Mucosa of rectum (tissue), 2 donors: Measurements from ENCODE around the gene TAOK1.

Experiments used
- H3K27ac ChIP-seq, 2 donors: one replicate each; pipeline ENCODE4 v1.7.0; 2013; ENCODE audit warnings: inconsistent platforms in 2 of 2, low read depth in 2 of 2, low read length in 2 of 2
- H3K27me3 ChIP-seq, 2 donors: one replicate each; pipeline ENCODE4 v1.7.0; 2013; ENCODE audit warnings: low read length in 2 of 2; ENCODE audit not compliant: control insufficient read depth in 2 of 2, insufficient read depth in 2 of 2
- H3K36me3 ChIP-seq, 2 donors: one replicate each; pipeline ENCODE4 v1.7.0; 2013; ENCODE audit warnings: low read length in 2 of 2; ENCODE audit not compliant: control insufficient read depth in 2 of 2, insufficient read depth in 2 of 2
- H3K4me1 ChIP-seq, 2 donors: one replicate each; pipeline ENCODE4 v1.7.0; 2013; ENCODE audit warnings: low read length in 2 of 2, mild to moderate bottlenecking in 1 of 2; ENCODE audit not compliant: control insufficient read depth in 2 of 2, insufficient read depth in 2 of 2
- H3K4me3 ChIP-seq, 2 donors: one replicate each; pipeline ENCODE4 v1.7.0; 2013; ENCODE audit warnings: low read length in 2 of 2
- H3K9ac ChIP-seq, 2 donors: one replicate each; pipeline ENCODE4 v1.7.0; 2013; ENCODE audit warnings: low read length in 2 of 2, low read depth in 1 of 2, mild to moderate bottlenecking in 1 of 2
- H3K9me3 ChIP-seq, 2 donors: one replicate each; pipeline ENCODE4 v1.7.0; 2013; ENCODE audit warnings: low read length in 2 of 2; ENCODE audit not compliant: control insufficient read depth in 2 of 2
- donor health status: healthy.
- donor health status: Normal muscosa, but diverticular disease.

The TAOK1 gene

GRCh38 chr17:29592850-29593551, 202.8 kb downstream of the TAOK1 start, which contains the start of gene ANKRD13B:
Gene ANKRD13B (plus strand): TSS chr17:29593132. CDS start chr17:29593622, 490 bp downstream.
- Histone ChIP-seq H3K36me3 (no peaks in the 10 kb centered on the region), H3K9ac (peak within 1 kb of the TSS; percentile 65), H3K4me3 (peak within 1 kb of the TSS; percentile 47 to 70), H3K4me1 (peaks cover 37 to 43% of the 10 kb centered on the region in 2 donors), H3K27me3 (no peaks in the 10 kb centered on the region), H3K27ac (peak within 1 kb of the TSS; percentile 81 to 91), H3K9me3 (no peaks in the 10 kb centered on the region)

- Histone ChIP-seq H3K27me3 (no peaks in the 10 kb centered on the region), H3K36me3 (no peaks in the 10 kb centered on the region), H3K4me3 (peak overlapping the region; percentile 44 to 54), H3K27ac (no peak overlapping the region), H3K9ac (peak overlapping the region in 1 of 2 donors; percentile 65), H3K4me1 (peaks cover 31 to 35% of the 10 kb centered on the region in 2 donors), H3K9me3 (no peaks in the 10 kb centered on the region)
Measured at GRCh38 chr17:29593591-29594518, 203.7 kb downstream of the TAOK1 start.

GRCh38 chr17:29594519-29595090, 204.4 kb downstream of the TAOK1 start:
- H3K4me3 ChIP-seq, result no peak overlapping the region
- H3K27ac ChIP-seq, result no peak overlapping the region
- no peak overlapping the region for H3K9ac ChIP-seq
- H3K36me3 ChIP-seq, result no peaks in the 10 kb centered on the region
- H3K9me3 ChIP-seq, result no peaks in the 10 kb centered on the region
- H3K27me3 ChIP-seq, result no peaks in the 10 kb centered on the region
- peaks cover 31 to 35% of the 10 kb centered on the region in 2 donors for H3K4me1 ChIP-seq

GRCh38 chr17:29595107-29595942, 205.2 kb downstream of the TAOK1 start:
- H3K27me3 ChIP-seq, result no peaks in the 10 kb centered on the region
- H3K9me3 ChIP-seq, result no peaks in the 10 kb centered on the region
- H3K9ac ChIP-seq, result no peak overlapping the region
- no peaks in the 10 kb centered on the region for H3K36me3 ChIP-seq
- H3K27ac ChIP-seq, result no peak overlapping the region
- no peak overlapping the region for H3K4me3 ChIP-seq
- H3K4me1 ChIP-seq, result peaks cover 24 to 29% of the 10 kb centered on the region in 2 donors

- Histone ChIP-seq H3K4me1 (peaks cover 18 to 22% of the 10 kb centered on the region in 2 donors), H3K27ac (no peak overlapping the region), H3K36me3 (no peaks in the 10 kb centered on the region), H3K27me3 (no peaks in the 10 kb centered on the region), H3K9ac (no peak overlapping the region), H3K4me3 (no peak overlapping the region), H3K9me3 (no peaks in the 10 kb centered on the region)
Measured at GRCh38 chr17:29595943-29596774, 206.0 kb downstream of the TAOK1 start.

- Histone ChIP-seq H3K27ac (no peak overlapping the region), H3K36me3 (no peaks in the 10 kb centered on the region), H3K9me3 (no peaks in the 10 kb centered on the region), H3K9ac (no peak overlapping the region), H3K4me3 (no peak overlapping the region), H3K27me3 (no peaks in the 10 kb centered on the region), H3K4me1 (peaks cover 11 to 17% of the 10 kb centered on the region in 2 donors)
Measured at GRCh38 chr17:29596811-29597210, 206.6 kb downstream of the TAOK1 start.

- peaks cover 3 to 9% of the 10 kb centered on the region in 2 donors for H3K4me1 ChIP-seq
- no peaks in the 10 kb centered on the region for H3K27me3 ChIP-seq
- H3K36me3 ChIP-seq, result no peaks in the 10 kb centered on the region
- H3K4me3 ChIP-seq, result no peak overlapping the region
- H3K9ac ChIP-seq, result no peak overlapping the region
- H3K9me3 ChIP-seq, result no peaks in the 10 kb centered on the region
- no peak overlapping the region for H3K27ac ChIP-seq
Measured at GRCh38 chr17:29597361-29598172, 207.4 kb downstream of the TAOK1 start.
